CD4-positive, alpha-beta T cell (primary cell): Measurements from ENCODE around the gene RCC2. TPM values are rescaled to one million over a fixed set of nuclear protein-coding genes. Genes with fewer than 3 reads are reported as not detected.
"Not testable (repeated sequence)": the region's sequence is repeated elsewhere in the genome, so short reads cannot be mapped to it uniquely, and the experiment has no call there.

Experiments used
- ATAC-seq: fragments of 200-7000 bp; cut with Tn5 transposase; one replicate; pipeline ENCODE4 v1.10.0; 2022; ENCODE audit warnings: mild to moderate bottlenecking; ENCODE audit not compliant: poor library complexity
- CTCF ChIA-PET: fragments of 350-600 bp; sonication (Branson Sonifier 250); formaldehyde crosslinking; loops from one replicate; lab custom pipeline; 2021; ENCODE audit warnings: antibody characterized with exemption, inconsistent platforms; lab: Charles Lee
- POLR2A ChIA-PET: fragments of 350-600 bp; sonication (Branson Sonifier 250); formaldehyde crosslinking; loops from one replicate; lab custom pipeline; 2021; ENCODE audit warnings: antibody characterized with exemption, inconsistent platforms; lab: Charles Lee
- DNase-seq, 14 experiments: peaks; one replicate each; pipeline ENCODE4 v3.0.0-alpha.2; 2013 to 2020; ENCODE audit warnings: mixed read lengths in 2 of 14
- H3K27ac ChIP-seq, 2 donors: one replicate each; pipeline versions ENCODE4 v1.5.1 to v1.7.0; 2013; ENCODE audit warnings: low read length in 2 of 2, low read depth in 1 of 2, mild to moderate bottlenecking in 1 of 2
- H3K27me3 ChIP-seq, 2 experiments: 1 replicate in 1 of 2; 2 replicates in 1 of 2; pipeline versions ENCODE4 v1.6.1 to v1.7.0; 2013; ENCODE audit warnings: low read length in 2 of 2, control low read depth in 1 of 2, mild to moderate bottlenecking in 1 of 2, moderate library complexity in 1 of 2; ENCODE audit not compliant: insufficient read depth in 2 of 2, control insufficient read depth in 1 of 2
- H3K36me3 ChIP-seq: one replicate; pipeline ENCODE4 v1.6.1; 2013; ENCODE audit warnings: low read length, control low read depth; ENCODE audit not compliant: insufficient read depth
- H3K4me1 ChIP-seq: one replicate; pipeline ENCODE4 v1.6.1; 2013; ENCODE audit warnings: low read length, control low read depth; ENCODE audit not compliant: insufficient read depth
- H3K4me3 ChIP-seq: one replicate; pipeline ENCODE4 v1.5.1; 2013; ENCODE audit warnings: mild to moderate bottlenecking, low read length, moderate library complexity
- H3K9me3 ChIP-seq, 2 experiments: 1 replicate in 1 of 2; 2 replicates in 1 of 2; pipeline versions ENCODE4 v1.6.1 to v1.7.0; 2013; ENCODE audit warnings: low read length in 2 of 2, mild to moderate bottlenecking in 2 of 2, control low read depth in 1 of 2, moderate library complexity in 1 of 2; ENCODE audit not compliant: control insufficient read depth in 1 of 2, insufficient read depth in 1 of 2
- H3K27ac Mint-ChIP-seq: one replicate; pipeline ENCODE4 v1.8.0; 2020; ENCODE audit warnings: mixed read lengths
- H3K27me3 Mint-ChIP-seq: one replicate; pipeline ENCODE4 v1.8.0; 2021; ENCODE audit warnings: mixed read lengths
- H3K36me3 Mint-ChIP-seq: one replicate; pipeline ENCODE4 v1.8.0; 2021; ENCODE audit warnings: low read depth, mixed read lengths
- H3K4me1 Mint-ChIP-seq: one replicate; pipeline ENCODE4 v1.8.0; 2021; ENCODE audit warnings: low read depth, mixed read lengths
- H3K4me3 Mint-ChIP-seq: one replicate; pipeline ENCODE4 v1.8.0; 2020; ENCODE audit warnings: mild to moderate bottlenecking, mixed read lengths
- H3K9me3 Mint-ChIP-seq: one replicate; pipeline ENCODE4 v1.8.0; 2020; ENCODE audit warnings: mixed read lengths
- CTCF ChIP-seq: fragments of 200-600 bp; IDR thresholded peaks from one replicate; pipeline ENCODE4 v1.8.0; 2022; ENCODE audit warnings: antibody characterized with exemption, mild to moderate bottlenecking
- intact Hi-C, 2 experiments: fragments of 100-400 bp; cut with DNase I in 1 of 2; cut with micrococcal nuclease in 1 of 2; formaldehyde crosslinking; loops; one replicate each; pipeline versions ENCODE4 v1.15.1 to v1.9.0; 2023 to 2025; cut with DNase I, micrococcal nuclease
- polyA plus RNA-seq, 2 donors: library from polyadenylated mRNA; unstranded; fragments of 120-200 nt; gene quantifications; one replicate each; pipeline ENCODE4 v1.2.1, GENCODE V29; 2013
- total RNA-seq, 174 experiments: library from RNA in 2 of 174; stranded (reverse) in 2 of 174; gene quantifications; one replicate each; pipeline ENCODE4 v1.2.3 and lab custom pipeline; 2021 to 2026

Gene RCC2
- 10 to 100 TPM; 20.1 to 21.0 TPM for total RNA-seq
- 31.0 TPM for polyA plus RNA-seq (2013, experiment 1 of 2)
- 27.1 TPM for polyA plus RNA-seq (2013, experiment 2 of 2)
- 61.3 to 367 (median 132) reads per million in 172 experiments for total RNA-seq (lab: John Stamatoyannopoulos, UW)

DNA sequence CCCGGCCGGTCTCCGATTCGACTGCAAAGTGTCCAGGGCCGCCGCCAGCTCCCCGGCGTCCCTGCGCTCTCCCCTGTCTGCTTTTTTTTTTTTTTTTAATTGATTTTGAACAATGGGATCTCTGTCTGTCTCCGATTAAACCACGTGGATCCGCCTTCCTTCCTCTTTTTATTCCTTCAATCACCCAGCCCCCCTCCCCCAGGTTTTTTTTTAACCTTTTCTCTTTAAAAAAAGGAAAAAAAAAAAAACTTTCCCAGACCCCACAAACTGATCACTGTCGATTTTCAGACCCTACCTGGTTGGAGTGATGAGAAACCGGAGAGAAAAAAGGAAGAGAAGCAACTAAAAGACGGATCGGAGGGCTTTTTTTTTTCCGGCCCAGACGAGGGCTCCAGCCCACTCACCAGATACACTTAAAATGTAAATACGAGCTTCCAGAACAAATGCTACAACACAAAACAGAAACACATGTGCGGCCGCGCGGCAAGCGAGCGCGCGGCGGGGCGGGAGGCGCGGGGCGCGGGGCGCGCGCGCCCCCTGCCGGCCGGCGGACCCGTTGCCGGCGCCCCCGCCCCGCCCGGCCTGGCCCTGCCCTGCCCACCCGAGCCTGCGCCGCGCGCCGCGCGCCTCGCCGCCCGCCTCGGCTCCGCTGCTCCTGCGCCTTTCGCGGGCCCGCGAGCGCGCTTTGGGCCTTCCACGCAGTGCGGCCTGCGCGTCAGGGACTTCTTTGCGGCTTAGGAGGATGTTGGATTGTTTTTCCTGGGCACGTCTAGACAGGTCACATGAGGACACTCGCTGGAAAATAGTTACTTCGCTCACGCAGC, at the start of gene RCC2:
TSS of gene RCC2 (minus strand) at position 428 of the 824 bp plus-strand sequence. CDS start 1,163 bp downstream, outside the sequence.
- peak within 1 kb of the TSS; percentile 77 to 78 for H3K27ac ChIP-seq
- H3K27me3 ChIP-seq = no peaks in the 10 kb centered on the region
- H3K36me3 Mint-ChIP-seq = peaks cover 33% of the 10 kb centered on the region
- peak within 1 kb of the TSS; percentile 95 for H3K27ac Mint-ChIP-seq
- peak within 1 kb of the TSS; percentile 98 for H3K4me3 Mint-ChIP-seq
- DNase-seq = peak; percentile 51 to 92 (median 68)
- no peaks in the 10 kb centered on the region for H3K27me3 Mint-ChIP-seq
- H3K4me1 ChIP-seq = peaks cover 38% of the 10 kb centered on the region
- H3K36me3 ChIP-seq = peaks cover 7% of the 10 kb centered on the region
- H3K4me1 Mint-ChIP-seq = peaks cover 45% of the 10 kb centered on the region
- H3K4me3 ChIP-seq = peak within 1 kb of the TSS; percentile 94
- peak; percentile 77 for ATAC-seq
- TF ChIP-seq CTCF = no peak
- H3K9me3 ChIP-seq = no peaks in the 10 kb centered on the region
- POLR2A ChIA-PET = interaction anchor here (1.3 to 1.8 kb wide), 2 partner anchors 11 to 535 kb away, joined by 3 to 6 read pairs; no protein-coding TSS in a partner anchor
- CTCF ChIA-PET = interaction anchor here (1.0 kb wide), 1 partner anchor 13 kb away, joined by 3 read pairs; no protein-coding TSS in a partner anchor
- H3K9me3 Mint-ChIP-seq = no peaks in the 10 kb centered on the region
- intact Hi-C loops = loop anchor here (1.0 to 5.0 kb wide), 5 partner anchors 20 to 802 kb away; partner anchors contain the start of genes SDHB (in 2 of the 2) and ATP13A2 (in 1 of the 2)

- no peak overlapping the region for H3K4me3 ChIP-seq
- no peaks in the 10 kb centered on the region for H3K36me3 ChIP-seq
- Mint-ChIP-seq H3K27me3 (peaks cover 24% of the 10 kb centered on the region), H3K4me3 (no peak overlapping the region), H3K4me1 (no peaks in the 10 kb centered on the region), H3K36me3 (no peaks in the 10 kb centered on the region), H3K9me3 (no peaks in the 10 kb centered on the region), H3K27ac (no peak overlapping the region)
- ChIA-PET POLR2A (no interaction called here), CTCF (no interaction called here)
- no peak overlapping the region for H3K27ac ChIP-seq
- no peak for ATAC-seq
- no peaks in the 10 kb centered on the region for H3K27me3 ChIP-seq
- H3K9me3 ChIP-seq = no peaks in the 10 kb centered on the region
- no peaks in the 10 kb centered on the region for H3K4me1 ChIP-seq
- no peak for TF ChIP-seq CTCF
- DNase-seq = no peak
- intact Hi-C loops = no loop called here
Observed at GRCh38 chr1:17486242-17486641, 46.8 kb upstream of the RCC2 start.

GRCh38 chr1:17485281-17485680, 45.8 kb upstream of the RCC2 start:
- H3K4me3 Mint-ChIP-seq = no peak overlapping the region
- POLR2A ChIA-PET = no interaction called here
- peaks cover 24% of the 10 kb centered on the region for H3K27me3 Mint-ChIP-seq

GRCh38 chr1:17481981-17482380, 42.5 kb upstream of the RCC2 start:
- intact Hi-C loops, H3K9me3 ChIP-seq, DNase-seq, H3K4me1 ChIP-seq, POLR2A ChIA-PET, H3K27ac ChIP-seq, H3K27ac Mint-ChIP-seq, H3K36me3 ChIP-seq, H3K4me3 Mint-ChIP-seq, H3K27me3 ChIP-seq, ATAC-seq, H3K9me3 Mint-ChIP-seq, CTCF ChIA-PET, H3K36me3 Mint-ChIP-seq, H3K4me1 Mint-ChIP-seq, H3K4me3 ChIP-seq: not testable (repeated sequence)
- peaks cover 18% of the 10 kb centered on the region for H3K27me3 Mint-ChIP-seq

More at GRCh38 chr1:17485281-17485680, 45.8 kb upstream of the RCC2 start:
- H3K4me1 ChIP-seq = no peaks in the 10 kb centered on the region
- CTCF ChIA-PET = no interaction called here
- H3K27ac ChIP-seq = no peak overlapping the region
- H3K4me3 ChIP-seq = no peak overlapping the region
- no peak for TF ChIP-seq CTCF
- Mint-ChIP-seq H3K27ac (no peak overlapping the region), H3K9me3 (no peaks in the 10 kb centered on the region), H3K4me1 (no peaks in the 10 kb centered on the region), H3K36me3 (no peaks in the 10 kb centered on the region)
- peak in 3 of 14 experiments; percentile 10 to 30 (median 24) for DNase-seq
- no peaks in the 10 kb centered on the region for H3K36me3 ChIP-seq
- intact Hi-C loops = loop anchor here in 1 of 2 experiments (2.0 kb wide), 1 partner anchor 66 kb away; no protein-coding TSS in a partner anchor
- no peaks in the 10 kb centered on the region for H3K27me3 ChIP-seq
- ATAC-seq = no peak
- H3K9me3 ChIP-seq = no peaks in the 10 kb centered on the region
